Stomach (tissue), 9 donors: Measurements from ENCODE around the gene NT5DC3. TPM values are rescaled to one million over a fixed set of nuclear protein-coding genes. Genes with fewer than 3 reads are reported as not detected.
A peak's percentile ranks its signal among the peaks of the same experiment; 100 is the strongest.

Source experiments
- DNase-seq, 2 donors: peaks; one replicate each; pipeline versions ENCODE4 v3.0.0 to v3.0.0-alpha.2; 2013 to 2019
- H3K27ac ChIP-seq, 5 donors: fragments of 200-600 bp in 4 of 5; sonication (generic) in 4 of 5; one replicate each; pipeline ENCODE4 v1.5.1; 2013 to 2019; ENCODE audit warnings: mild to moderate bottlenecking in 1 of 5, moderate library complexity in 1 of 5
- H3K27me3 ChIP-seq, 3 donors: fragments of 200-600 bp; sonication (generic); one replicate each; pipeline ENCODE4 v1.5.1; 2017 to 2019; ENCODE audit warnings: mixed run types in 1 of 3
- H3K36me3 ChIP-seq, 4 donors: fragments of 200-600 bp; sonication (generic); 1 replicate in 3 of 4; 2 replicates in 1 of 4; pipeline ENCODE4 v1.5.1; 2016 to 2019
- H3K4me1 ChIP-seq, 4 donors: fragments of 200-600 bp; sonication (generic); one replicate each; pipeline ENCODE4 v1.5.1; 2016 to 2019
- H3K4me3 ChIP-seq, 4 donors: fragments of 200-600 bp; sonication (generic) in 3 of 4; one replicate each; pipeline ENCODE4 v1.5.1; 2016 to 2019; ENCODE audit warnings: mild to moderate bottlenecking in 1 of 4
- H3K9me3 ChIP-seq, 4 donors: fragments of 200-600 bp; sonication (generic); one replicate each; pipeline ENCODE4 v1.5.1; 2016 to 2019
- EP300 ChIP-seq: sonication (generic); formaldehyde crosslinking; IDR thresholded peaks from one replicate; pipeline ENCODE4 v1.6.1; 2017; ENCODE audit warnings: antibody characterized with exemption
- POLR2A ChIP-seq, 4 donors: fragments of 450-650 bp; IDR thresholded peaks; one replicate each; pipeline ENCODE4 v1.6.1; 2016; ENCODE audit warnings: antibody characterized with exemption in 4 of 4, control low read depth in 2 of 4, mild to moderate bottlenecking in 1 of 4, moderate library complexity in 1 of 4
- POLR2AphosphoS5 ChIP-seq, 3 donors: sonication (generic); formaldehyde crosslinking; IDR thresholded peaks; one replicate each; pipeline ENCODE4 v1.6.1; 2016; ENCODE audit warnings: antibody characterized with exemption in 3 of 3
- WGBS, 5 donors: extraction: QIAGEN DNeasy Blood & Tissue Kit in 3 of 5; methylation state at CpG; one replicate each; pipeline versions ENCODE4 v1.1.5 to v1.1.7; 2013 to 2018; 5-methylcytosine and 5-hydroxymethylcytosine counted together
- intact Hi-C: fragments of 100-400 bp; cut with DNase I; formaldehyde crosslinking; loops from one replicate; pipeline ENCODE4 v1.15.1; 2023; ENCODE audit warnings: low total_unique reads
- polyA plus RNA-seq, 3 donors: library from polyadenylated mRNA; stranded (reverse); fragments of 200-250 nt; gene quantifications; one replicate each; pipeline ENCODE4 v1.2.3, GENCODE V29; 2013
- total RNA-seq, 5 donors: library from RNA; depleted of rRNA; stranded (reverse); fragments of >200 nt; gene quantifications; one replicate each; pipeline versions ENCODE4 v1.1.0 to v1.2.3, GENCODE V29; 2014 to 2016
- TF ChIP-seq, protein P1 (sequence below), 7 experiments: fragments of 450-650 bp in 4 of 7; fragments of 200-600 bp in 3 of 7; sonication (generic) in 3 of 7; IDR thresholded peaks; one replicate each; pipeline ENCODE4 v1.5.1; 2016 to 2019; ENCODE audit warnings: antibody characterized with exemption in 7 of 7, control low read depth in 2 of 7, mild to moderate bottlenecking in 1 of 7
- donor health status: healthy with polysubstance abuse.
- donor health status: Bipolar disorder and iron deficiency.
- donor health status: healthy.

NT5DC3 gene
- total and polyA plus RNA-seq, 8 donors: 0.76 to 42.9 (median 8.7) TPM

DNA sequence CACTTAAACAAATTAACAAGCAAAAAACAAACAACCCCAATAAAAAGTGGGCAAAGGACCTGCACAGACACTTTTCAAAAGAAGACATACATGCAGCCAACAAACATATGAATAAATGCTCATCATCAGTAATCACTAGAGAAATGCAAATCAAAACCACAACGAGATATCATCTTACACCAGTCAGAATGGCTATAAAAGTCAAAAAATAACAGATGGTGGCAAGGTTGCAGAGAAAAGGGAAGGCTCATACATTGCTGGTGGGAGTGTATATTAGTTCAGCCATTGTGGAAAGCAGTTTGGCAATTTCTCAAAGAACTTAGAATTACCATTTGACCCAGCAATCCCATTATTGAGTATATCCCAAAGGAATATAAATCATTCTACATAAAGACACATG, 34.6 kb upstream of the NT5DC3 start:
- Histone ChIP-seq H3K27me3 (no peaks in the 10 kb centered on the region), H3K9me3 (no peaks in the 10 kb centered on the region), H3K36me3 (no peaks in the 10 kb centered on the region), H3K27ac (no peak overlapping the region), H3K4me3 (no peak overlapping the region), H3K4me1 (peaks cover 0 to 5% (median 2%) of the 10 kb centered on the region in 4 donors)
- WGBS, 5 donors: 0 to 53% (median 4%) methylated on average over 1 of the region's 1 CpG
- no peak for DNase-seq
- no peak for TF ChIP-seq EP300
- no peak for TF ChIP-seq POLR2A (IDR thresholded peaks at IDR 0.05)
- TF ChIP-seq, protein P1, sequence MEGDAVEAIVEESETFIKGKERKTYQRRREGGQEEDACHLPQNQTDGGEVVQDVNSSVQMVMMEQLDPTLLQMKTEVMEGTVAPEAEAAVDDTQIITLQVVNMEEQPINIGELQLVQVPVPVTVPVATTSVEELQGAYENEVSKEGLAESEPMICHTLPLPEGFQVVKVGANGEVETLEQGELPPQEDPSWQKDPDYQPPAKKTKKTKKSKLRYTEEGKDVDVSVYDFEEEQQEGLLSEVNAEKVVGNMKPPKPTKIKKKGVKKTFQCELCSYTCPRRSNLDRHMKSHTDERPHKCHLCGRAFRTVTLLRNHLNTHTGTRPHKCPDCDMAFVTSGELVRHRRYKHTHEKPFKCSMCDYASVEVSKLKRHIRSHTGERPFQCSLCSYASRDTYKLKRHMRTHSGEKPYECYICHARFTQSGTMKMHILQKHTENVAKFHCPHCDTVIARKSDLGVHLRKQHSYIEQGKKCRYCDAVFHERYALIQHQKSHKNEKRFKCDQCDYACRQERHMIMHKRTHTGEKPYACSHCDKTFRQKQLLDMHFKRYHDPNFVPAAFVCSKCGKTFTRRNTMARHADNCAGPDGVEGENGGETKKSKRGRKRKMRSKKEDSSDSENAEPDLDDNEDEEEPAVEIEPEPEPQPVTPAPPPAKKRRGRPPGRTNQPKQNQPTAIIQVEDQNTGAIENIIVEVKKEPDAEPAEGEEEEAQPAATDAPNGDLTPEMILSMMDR (IDR thresholded peaks at IDR 0.05): no peak
- TF ChIP-seq POLR2AphosphoS5 (IDR thresholded peaks at IDR 0.05): no peak
- intact Hi-C loops: loop anchor here (5.0 kb wide), 1 partner anchor 232 kb away; no protein-coding TSS in a partner anchor

DNA sequence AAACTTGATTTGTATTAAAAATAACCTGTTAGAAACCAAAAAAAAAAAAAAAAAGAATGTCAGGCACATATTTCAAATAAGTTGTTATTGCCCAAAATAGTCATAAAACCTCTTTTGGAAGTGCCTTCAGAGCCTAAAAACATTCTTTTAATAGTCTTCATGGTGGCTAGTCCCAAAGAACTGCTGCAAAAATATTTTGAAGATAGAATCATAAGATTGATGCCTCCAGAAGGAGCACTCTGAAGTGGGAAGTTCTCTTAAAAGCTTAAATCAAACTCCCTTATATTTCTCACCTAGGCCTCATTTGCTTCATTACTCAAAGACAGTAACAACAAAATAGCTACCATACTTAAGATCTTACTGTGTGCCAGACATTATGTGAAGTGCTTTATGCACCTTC, 27.2 kb upstream of the NT5DC3 start:
- no peaks in the 10 kb centered on the region for H3K9me3 ChIP-seq
- no peak for DNase-seq
- H3K4me1 ChIP-seq: peaks cover 0 to 10% (median 3%) of the 10 kb centered on the region in 4 donors
- no peak overlapping the region for H3K4me3 ChIP-seq
- no peaks in the 10 kb centered on the region for H3K36me3 ChIP-seq
- intact Hi-C loops: loop anchor here (10.0 kb wide), 1 partner anchor 93 kb away; no protein-coding TSS in a partner anchor
- TF ChIP-seq EP300 (no peak), POLR2AphosphoS5 (IDR thresholded peaks at IDR 0.05) (no peak), POLR2A (IDR thresholded peaks at IDR 0.05) (no peak)
- TF ChIP-seq, protein P1 (IDR thresholded peaks at IDR 0.05): no peak
- H3K27ac ChIP-seq: peak overlapping the region in 3 of 5 donors; percentile 1 to 44 (median 39)
- no peaks in the 10 kb centered on the region for H3K27me3 ChIP-seq

DNA sequence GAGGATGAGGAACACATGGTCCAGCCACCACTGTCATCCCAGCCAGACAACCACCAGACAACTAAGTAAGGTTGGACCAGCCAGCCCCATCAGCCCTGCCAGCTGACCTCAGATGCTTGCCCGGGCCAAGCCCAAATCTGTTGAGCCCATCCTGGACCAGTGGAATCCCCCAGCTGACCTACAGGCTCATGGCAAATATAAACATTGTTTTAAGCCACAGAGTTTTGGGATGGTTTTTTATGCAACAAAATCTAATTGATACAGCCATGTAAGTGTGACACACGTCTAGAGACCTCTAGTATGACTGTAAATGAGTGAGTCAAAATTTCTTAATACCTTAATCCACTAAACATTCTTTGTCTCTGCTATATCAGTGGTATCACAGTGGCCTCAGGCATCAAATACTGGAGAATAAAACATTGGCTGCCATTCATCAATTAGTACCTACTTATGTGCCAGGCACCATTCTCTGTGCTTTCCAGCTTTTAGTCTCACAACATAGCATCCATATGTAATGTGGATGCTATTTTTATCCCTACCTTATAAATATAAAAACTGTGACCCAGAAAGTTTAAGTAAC, 24.2 kb upstream of the NT5DC3 start:
- Histone ChIP-seq H3K4me3 (no peak overlapping the region), H3K27me3 (no peaks in the 10 kb centered on the region), H3K27ac (no peak overlapping the region), H3K4me1 (peaks cover 0 to 5% (median under 1%) of the 10 kb centered on the region in 4 donors), H3K9me3 (no peaks in the 10 kb centered on the region), H3K36me3 (no peaks in the 10 kb centered on the region)
- WGBS, 5 donors: 67 to 92% (median 91%) methylated on average over 2 of the region's 2 CpGs
- no peak for TF ChIP-seq POLR2A (IDR thresholded peaks at IDR 0.05)
- no peak for TF ChIP-seq POLR2AphosphoS5 (IDR thresholded peaks at IDR 0.05)
- TF ChIP-seq, protein P1 (IDR thresholded peaks at IDR 0.05): no peak
- TF ChIP-seq EP300: no peak
- no peak for DNase-seq
- intact Hi-C loops: loop anchor here (10.0 kb wide), 1 partner anchor 90 kb away; no protein-coding TSS in a partner anchor

DNA sequence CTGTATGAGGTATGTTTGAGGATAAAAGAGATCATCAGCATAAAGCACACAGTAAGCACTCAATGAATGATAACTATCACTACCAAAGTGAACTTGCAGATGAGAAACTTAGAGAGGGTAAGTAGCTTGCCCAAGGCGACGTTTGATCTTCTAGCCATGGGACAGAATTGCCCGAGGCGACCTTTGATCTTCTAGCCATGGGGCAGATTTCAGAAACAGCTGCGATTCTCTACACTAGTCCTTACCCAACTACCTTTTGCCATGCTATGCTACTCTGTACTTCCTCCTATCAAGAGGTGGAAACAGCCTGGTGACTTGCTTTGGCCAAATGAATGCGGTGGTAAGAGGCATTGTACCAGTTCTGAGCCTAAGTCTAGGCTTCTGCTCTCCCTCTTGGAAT, 23.7 kb upstream of the NT5DC3 start:
- no peak overlapping the region for H3K27ac ChIP-seq
- no peaks in the 10 kb centered on the region for H3K9me3 ChIP-seq
- TF ChIP-seq POLR2A (IDR thresholded peaks at IDR 0.05) (no peak), POLR2AphosphoS5 (IDR thresholded peaks at IDR 0.05) (no peak), EP300 (no peak)
- TF ChIP-seq, protein P1 (IDR thresholded peaks at IDR 0.05): no peak
- DNase-seq: no peak
- peaks cover 0 to 2% (median 0%) of the 10 kb centered on the region in 4 donors for H3K4me1 ChIP-seq
- intact Hi-C loops: loop anchor here (10.0 kb wide), 1 partner anchor 90 kb away; no protein-coding TSS in a partner anchor
- 82 to 93% (median 91%) methylated on average over 6 of the region's 6 CpGs for WGBS, 5 donors
- no peaks in the 10 kb centered on the region for H3K36me3 ChIP-seq
- H3K4me3 ChIP-seq: no peak overlapping the region
- no peaks in the 10 kb centered on the region for H3K27me3 ChIP-seq
